HG02852 (cell line): ENCODE results near the gene SLC51A.
"Not testable (repeated sequence)": the region's sequence is repeated elsewhere in the genome, so short reads cannot be mapped to it uniquely, and the experiment has no call there.

Experiments
- ATAC-seq: cut with Tn5 transposase; IDR thresholded peaks from one replicate; pipeline ENCODE4 v1.9.1; 2021; ENCODE audit warnings: mild to moderate bottlenecking, moderate library complexity; ENCODE audit not compliant: unreplicated experiment

SLC51A gene

DNA sequence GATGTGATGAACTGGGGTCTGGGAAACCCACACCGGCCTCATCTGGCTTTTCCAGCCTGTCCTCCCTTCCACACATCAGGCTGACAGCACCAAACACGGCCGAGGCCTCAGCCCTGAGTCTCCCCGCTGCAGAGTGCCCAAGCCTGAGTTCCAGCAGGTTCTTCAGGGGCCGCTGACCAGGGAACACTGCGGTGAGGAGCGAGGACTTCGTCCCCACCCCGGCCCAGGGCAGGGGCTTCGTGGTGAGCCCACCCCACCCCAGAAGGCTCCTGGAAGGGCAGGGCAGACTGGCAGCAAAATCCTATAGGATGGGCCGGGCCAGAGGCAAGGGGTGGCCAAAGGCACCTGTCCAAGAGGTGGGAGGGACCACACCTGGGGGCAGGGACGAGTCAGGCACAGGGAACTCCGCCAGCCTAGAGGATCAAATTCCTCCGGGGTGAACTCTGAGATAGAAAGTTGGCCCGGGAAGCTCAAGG lies at the start of gene SLC51A:
Gene SLC51A (plus strand): TSS at position 446 of the 476 bp plus-strand sequence. CDS start 179 bp downstream, outside the sequence.
- ATAC-seq = no peak

DNA sequence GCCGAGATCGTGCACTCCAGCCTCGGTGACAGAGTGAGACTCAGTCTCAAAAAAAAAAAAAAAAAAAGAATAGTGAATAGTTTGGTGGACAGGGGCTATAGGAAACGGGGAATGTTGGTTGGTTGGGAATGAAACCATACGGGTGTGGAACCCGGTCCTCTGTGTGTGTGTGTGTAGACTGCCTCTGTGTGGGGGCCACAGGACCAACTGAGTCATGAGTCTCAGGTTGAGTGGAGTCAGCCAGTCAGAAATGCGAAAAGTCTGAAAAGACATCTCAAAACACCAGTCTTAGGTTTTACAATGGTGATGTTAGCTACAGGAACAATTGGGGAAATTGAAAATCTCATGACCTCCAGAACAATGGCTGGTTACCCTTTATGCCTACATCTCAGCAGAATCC lies 49.6 kb upstream of the SLC51A start:
- ATAC-seq = no peak

DNA sequence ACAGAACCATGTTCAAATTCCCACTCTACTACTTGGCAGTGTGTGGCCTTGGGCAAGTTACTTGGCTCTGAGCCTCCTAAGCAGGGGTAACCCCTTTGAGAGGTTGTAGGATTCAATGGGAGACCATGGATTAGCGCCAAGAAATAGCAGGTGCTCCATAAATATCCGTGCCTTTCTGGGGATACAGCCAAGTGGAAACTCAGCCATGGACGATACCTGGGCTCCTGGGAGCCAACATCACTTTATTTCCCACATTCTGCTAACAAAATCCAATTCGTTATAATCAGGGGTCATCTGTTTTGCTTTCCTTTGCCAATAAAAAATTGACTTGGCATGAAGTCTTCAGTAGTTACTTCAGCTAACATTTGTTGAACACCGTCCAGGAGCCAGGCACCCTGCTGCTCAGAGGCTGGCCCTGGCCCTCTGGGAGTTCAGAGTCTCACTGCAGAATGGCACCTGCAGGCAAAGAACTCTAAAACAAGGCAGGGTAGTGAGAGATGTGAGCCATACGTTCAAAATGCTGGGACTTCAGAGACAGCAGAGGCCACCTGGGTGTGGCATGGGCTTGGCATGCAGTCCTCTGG lies 47.4 kb upstream of the SLC51A start:
- no peak for ATAC-seq

DNA sequence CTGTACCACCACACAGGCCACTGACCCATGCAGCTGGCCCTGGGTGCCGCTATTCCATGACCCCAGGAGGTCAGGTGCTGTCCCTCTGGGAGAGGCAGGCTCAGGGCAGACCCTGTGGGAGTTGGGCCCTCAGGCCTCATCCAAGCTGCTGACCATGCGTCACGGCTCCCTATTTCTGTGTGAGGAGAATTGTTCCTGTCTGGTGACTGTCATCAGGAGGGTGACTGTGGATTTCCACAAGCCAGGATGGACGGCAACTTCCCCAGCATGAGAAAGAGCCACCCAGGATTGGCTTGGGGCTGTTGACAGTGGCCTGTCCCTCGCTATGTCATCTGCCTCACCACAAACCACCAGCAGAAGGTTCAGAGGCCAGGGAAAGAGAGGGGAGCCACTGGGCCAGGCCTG lies 46.5 kb upstream of the SLC51A start:
- ATAC-seq = no peak

DNA sequence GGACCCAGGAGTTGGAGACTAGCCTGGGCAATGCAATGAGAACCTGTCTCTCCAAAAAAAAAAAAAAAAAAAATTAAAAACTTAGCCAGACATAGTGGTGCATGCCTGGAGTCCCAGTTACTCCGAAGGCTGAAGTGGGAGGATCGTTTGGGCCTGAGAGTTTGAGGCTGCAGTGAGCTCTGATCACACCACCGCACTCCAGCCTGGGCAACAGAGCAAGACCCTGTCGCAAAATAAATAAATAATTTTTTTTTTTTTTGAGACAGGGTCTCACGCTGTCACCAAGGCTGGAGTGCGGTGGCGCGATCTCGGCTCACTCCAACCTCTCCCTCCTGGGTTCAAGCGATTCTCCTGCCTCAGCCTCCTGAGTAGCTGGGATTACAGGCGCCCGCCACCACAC lies 46.0 kb upstream of the SLC51A start:
- ATAC-seq = not testable (repeated sequence)

DNA sequence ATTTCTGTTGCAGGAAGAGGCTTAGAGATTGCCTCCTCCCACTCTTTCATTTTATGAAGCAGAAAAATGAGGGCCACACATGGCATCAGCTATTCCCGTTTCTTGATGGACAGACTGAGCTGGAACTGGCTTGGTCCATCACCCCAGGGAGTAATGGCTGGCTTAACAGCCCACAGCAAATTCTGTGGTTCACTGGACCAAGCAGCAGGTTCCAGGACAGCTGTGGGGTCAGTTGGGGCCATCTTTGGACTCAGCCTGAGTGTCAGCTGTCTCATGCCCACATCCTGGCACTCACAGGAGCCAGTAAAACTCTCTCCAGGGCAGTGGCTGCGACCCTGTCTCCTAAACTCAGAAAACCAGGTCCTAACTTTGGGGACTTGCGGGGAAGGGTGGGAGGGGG lies 41.7 kb upstream of the SLC51A start:
- no peak for ATAC-seq

DNA sequence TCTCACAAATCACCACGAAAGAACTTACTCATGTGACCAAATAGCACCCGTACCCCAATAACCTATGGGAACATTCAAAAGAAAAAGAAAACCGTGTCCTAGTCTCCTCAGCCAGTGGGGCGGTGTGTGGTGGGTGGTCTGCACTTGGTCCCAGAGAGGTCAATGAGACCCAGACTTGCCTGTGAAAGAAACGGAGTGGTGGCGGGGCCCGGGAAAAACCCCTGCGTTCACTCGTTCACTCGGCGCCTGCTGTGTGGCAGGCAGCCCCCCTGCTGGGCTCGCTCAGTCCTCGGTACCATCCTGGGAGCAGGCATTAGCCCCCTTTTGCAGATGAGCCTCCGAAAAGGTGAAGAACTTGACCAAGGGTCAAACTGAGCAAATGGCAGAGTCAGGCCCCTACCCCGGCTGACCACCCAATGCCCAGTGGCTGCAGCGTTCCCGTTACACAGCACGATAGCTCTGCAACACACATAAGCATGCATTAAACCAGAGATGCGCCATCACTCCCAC lies 41.2 kb upstream of the SLC51A start:
- no peak for ATAC-seq

DNA sequence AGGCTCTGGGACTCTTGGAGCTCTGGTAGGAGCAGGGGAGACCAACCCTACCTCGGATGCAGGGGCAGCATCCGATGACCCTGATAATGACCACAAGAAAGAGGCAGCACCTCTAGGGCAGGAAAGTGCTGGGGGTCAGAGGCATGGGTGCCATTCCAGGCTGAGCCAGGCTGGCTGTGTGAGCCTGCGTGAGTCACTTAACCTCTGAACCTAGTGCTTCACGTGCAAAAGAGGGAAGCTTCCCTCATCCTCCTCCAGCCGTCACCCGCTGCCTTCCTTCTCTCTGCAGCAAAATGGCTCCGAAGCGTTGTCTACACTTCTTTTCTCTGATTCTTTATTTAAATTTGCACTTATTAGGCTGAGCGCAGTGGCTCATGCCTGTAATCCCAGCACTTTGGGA lies 40.6 kb upstream of the SLC51A start:
- ATAC-seq = no peak

DNA sequence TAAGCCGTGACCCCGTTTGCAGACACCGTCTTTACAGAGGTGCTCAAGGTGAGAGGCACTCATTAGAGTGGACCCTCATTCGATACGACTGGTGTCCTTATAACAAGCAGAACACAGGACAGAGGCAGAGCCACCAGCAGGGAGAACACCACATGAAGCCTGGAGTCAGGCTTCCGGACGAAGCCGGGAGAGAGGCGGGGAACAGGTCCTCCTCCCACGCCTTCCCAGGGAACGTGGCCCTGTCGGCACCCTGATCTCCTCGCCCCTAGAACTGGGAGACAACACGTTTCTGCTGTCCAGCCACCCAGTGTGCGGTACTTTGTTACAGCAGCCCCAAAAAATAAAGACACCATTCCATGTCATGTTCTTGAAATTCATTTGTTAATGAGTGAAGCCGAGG lies 38.8 kb upstream of the SLC51A start:
- no peak for ATAC-seq

DNA sequence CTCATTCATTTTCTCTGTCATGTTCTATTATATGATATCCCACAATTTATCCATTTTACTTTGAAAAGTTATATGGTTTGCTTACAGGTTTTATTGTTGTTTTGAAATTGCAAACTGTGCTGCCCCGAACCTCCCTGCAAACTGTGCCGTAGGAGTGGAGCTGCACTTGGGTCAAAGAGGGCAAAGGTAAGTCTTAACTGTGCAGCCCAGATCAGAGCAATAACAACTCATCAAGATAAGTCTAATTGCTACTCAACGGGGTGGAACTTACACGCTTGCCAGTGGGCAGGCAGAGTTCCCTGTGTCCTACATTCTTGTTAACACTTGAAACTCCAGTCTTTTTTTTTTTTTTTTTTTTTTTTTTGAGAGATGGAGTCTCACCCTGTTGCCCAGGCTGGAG lies 38.4 kb upstream of the SLC51A start:
- no peak for ATAC-seq

DNA sequence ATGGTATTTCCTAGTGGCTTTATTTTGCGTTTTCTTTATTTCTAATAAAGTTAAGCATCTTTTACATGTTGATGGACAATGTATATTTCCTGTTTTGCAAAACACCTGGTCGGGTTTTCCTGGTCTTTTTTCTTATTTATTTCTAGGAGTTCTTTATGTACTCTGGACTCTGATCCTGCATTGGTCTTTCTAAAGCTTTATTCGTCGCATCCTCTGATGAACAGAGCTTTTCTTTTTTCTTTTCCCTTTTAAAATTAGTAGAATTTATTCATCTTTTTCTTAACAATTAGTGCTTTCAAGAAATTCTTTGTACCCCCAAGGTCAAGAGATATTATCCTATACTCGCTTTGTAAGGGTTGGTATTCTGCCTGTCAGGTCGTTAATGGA lies 37.3 kb upstream of the SLC51A start:
- ATAC-seq = no peak

DNA sequence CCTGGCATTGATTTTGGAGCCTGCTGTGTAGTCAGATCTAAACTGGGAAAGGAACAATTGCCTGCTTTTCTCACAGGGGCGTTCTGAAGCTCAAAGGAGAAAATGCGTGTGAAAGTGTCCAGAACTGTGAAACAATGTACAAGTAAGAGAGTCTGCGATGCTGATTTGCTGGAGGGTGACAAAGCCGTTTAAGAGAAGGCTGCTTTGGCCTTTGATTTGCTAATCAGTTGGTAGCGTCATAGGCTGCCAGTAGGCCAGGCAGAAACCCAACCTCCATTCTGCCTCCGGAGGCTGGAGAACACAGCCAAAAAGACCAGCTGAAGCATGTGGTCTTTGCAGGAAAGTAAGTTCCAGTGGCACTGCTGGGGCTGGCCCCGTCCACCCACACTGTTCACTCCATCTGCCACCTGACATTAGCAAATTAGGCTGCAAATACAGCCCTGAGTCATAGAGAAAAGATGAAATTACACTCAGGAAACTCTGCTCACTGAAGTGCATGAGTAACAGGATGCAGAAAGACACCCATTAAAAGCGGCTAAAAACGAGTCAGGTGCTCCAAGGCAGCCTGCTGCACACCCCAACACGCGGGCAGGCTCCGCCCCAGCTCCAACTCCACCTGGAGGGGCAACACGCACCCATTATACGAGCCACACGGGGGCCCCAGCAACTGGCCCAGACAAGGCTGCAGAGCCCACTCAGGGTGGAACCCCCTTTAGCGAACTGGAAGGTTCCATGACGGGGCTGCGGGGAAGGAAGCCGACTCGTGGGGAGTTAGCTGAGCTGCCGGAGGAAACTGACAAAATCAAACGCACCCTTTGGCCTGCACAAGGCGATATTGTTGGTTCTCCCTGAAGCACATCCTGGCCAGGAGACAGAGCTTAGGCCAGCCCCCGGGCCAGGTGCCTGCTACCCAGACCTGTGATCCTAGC lies 36.7 kb upstream of the SLC51A start:
- peak; percentile 68 for ATAC-seq

DNA sequence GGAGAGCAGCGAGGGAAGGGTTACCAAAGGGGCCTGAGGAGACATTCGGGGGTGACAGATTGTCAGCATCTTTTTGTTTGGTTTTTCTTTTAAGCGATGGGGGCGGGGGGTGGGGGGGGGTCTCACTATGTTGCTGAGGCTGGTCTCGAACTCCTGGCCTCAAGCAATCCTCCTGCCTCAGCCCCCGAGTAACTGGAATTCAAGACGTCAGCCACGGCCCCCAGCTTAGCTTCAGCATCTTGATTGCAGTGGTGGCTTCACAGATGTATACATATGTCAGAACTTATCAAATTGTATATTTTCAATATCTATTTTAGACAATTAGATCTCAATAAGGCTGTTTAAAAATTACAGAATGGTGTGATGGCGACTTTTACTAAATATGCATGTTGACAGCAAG lies 36.0 kb upstream of the SLC51A start:
- no peak for ATAC-seq

DNA sequence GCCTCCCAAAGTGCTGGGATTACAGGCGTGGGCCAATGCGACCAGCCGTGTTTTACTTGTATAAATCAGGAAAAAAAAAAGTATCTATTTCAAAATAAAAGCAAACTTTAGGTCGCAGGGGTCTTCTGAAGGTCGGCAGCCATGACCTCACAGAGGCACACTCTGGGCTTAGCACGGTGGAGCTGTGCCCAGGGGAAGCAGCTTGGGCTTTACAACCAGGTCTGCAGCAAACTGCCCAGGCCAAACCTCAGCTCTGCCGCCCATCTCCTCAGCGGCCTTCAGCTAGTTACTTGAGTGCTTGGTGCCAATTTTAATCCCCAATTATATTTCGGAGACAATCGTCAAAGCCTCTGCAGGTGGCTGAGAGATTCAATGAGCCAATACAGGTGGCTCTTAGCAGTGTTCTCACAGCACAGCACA lies 35.2 kb upstream of the SLC51A start:
- no peak for ATAC-seq

DNA sequence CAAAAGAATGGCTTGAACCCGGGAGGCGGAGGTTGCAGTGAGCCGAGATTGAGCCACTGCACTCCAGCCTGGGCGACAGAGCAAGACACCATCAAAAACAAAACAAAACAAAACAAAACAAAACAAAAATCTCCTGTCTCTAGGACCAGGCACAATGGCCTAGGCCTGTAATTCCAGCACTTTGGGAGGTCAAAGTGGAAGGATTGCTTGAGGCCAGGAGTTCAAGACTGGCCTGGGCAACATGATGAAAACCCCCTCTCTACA lies 32.2 kb upstream of the SLC51A start:
- not testable (repeated sequence) for ATAC-seq

DNA sequence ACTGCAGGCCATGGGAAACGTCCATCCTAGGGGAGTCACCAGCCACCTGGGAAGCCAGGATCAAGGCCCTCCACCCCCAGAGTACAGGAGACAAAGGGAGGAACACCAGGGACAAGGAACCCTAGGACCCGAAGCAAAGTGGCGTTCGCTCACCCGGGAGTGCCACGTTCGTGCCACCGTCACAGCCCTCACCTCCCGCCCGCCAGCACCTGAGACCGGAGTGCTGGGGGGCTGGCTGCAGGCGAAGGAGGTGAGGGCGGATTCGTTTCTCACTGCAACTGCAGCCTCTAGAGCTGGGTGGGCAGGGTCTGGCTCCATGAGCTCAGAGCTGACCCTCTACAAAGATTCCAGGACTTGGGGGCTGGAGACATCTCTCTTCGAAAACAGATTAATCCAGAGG lies 31.5 kb upstream of the SLC51A start:
- ATAC-seq = no peak

DNA sequence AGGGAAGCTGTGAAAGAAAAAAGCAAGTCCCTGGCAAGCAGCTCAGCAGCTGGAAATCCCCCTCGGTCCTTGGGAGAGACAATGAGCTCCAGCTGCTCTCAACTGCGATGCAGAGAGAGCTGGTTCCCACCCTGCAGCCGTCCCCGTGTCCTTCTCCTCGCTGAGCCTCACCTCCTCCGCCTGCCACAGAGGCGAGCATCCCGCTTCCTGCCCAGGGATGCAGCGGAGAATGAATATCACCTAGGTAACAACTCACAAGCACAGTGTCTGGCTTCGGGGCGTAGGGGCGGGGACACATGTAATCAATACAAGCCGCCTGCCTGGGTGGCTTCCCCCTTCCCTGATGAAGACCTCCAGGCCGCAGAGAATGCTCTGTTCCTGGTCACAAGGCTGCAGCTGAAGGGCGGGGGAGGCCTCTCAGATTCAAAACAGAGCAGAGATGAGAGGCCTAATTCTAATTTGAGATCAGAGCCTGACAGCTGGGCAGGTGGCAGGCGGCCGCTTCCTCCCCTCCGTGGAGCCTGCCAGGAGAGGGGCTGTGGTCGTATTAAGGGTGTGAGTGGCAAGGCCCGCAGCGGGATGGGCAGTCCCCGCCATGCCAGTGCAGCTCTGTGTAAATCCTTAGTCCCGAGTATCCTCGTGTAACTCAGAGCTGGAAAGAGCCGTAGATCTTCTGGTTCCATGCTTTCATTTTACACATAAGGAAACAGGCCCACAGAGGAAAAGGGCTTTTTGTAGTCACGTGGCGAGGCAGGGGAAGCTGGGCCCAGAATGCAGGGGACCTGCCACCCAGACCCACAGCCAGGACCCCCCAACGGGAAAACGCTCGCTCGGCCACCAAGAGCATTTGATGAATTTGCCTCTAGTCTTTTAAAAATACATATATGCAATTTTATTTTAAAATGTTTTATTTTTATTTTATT lies 29.4 kb upstream of the SLC51A start:
- ATAC-seq = peak; percentile 52

DNA sequence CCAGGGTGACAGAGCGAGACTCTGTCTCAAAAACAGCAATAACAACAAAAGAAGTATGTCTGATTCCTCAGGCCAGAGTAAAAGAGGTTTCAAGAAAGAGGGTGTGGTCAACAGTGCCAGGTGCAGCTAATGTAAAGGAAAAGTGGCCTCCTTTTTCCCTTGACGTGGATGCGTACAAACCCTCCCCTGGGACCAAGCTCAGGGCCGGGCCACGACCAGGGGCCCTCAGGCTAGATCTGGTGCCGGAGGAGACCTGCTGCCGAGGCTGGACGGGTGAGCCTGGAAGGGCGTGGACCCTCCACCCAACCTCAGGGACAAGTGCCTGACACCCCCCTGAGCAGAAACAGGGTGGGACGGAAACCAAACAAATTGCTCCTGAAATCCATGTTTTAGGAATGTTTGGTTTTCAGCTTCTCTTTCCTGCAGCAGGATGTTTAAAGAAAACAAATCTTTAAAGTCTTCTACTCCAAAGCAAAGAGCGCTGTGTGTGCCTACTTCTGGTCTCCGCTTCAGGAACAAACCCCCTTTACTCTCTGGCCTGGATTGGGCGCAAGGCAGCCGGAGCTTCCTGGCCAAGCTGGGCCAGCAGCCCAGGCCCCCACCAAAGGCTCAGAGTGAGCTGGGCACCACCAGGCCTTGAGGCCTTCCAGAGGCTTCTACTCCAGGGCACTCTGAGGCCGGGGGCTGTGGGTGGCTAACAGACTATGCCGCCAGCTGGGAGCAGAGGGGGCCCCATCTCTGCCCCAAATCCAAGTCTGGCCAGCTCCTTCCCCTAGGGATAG lies 26.6 kb upstream of the SLC51A start:
- no peak for ATAC-seq

DNA sequence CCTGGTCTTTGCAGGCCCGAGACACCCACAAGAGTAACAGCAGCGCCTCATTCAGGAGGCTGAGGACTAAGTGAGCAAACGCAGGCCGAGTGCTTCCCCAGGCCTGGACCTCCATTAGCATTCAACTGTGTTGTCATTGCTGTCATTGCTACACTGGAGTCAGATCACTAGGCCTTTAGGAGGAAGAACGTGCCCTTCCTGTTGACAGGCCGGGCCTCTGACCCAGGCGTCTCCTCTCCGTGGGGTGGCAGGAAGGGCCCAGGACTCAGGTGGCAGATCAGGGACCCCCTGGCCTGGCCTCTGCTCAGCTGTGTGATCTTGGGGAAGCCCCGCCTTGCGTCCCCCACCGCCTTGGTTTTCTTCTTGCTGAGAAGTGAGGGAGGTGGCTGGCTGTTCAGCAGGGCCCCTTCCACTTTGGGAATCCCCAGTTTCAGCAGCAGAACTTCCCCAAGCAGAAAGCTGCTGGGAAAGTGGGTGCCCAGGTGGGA lies 24.3 kb upstream of the SLC51A start:
- ATAC-seq = peak; percentile 58

DNA sequence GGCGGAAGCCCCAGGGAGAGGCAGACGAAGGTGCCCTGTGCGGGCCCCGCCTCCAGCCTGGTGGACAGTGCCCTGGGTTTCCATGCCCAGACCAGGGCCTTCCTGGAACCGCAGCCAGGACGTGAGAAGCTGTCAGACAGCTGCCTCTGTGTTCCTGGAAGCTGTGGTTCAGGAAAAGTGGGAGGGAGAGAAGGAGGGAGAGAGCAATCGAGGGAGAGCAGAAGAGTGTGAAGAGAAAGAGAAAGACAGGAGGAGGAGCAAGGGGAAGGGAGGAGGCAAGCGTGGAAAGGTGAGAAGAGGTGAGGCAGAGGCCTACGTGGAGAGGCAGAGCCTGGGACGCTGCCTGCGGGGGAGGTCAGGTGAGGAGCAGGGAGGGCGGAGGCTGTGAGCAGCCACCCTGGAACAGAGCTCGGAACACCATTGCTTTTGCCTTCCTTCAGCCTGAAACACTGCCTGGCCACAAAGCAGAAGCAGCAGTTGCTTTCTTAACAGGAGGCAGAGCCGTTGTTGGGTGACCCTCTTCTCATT lies 23.7 kb upstream of the SLC51A start:
- ATAC-seq = peak; percentile 11
